Measurements from ENCODE around the gene PRKN. TPM values are rescaled to one million over a fixed set of nuclear protein-coding genes. Genes with fewer than 3 reads are reported as not detected.

Gene PRKN
- total RNA-seq, 2 donors from 2014 or later: 15.7 to 19.3 TPM

- Histone ChIP-seq H3K27me3 (no peaks in the 10 kb centered on the region), H3K9me3 (peaks cover 0 to 3% of the 10 kb centered on the region in 2 donors), H3K4me1 (peaks cover 0 to 4% of the 10 kb centered on the region in 2 donors), H3K4me3 (no peak overlapping the region), H3K36me3 (no peaks in the 10 kb centered on the region), H3K27ac (no peak overlapping the region)
- DNase-seq (ENCODE audit: low spot score): no peak
- no peak for TF ChIP-seq CTCF (IDR thresholded peaks at IDR 0.05)
Observed at GRCh38 chr6:161368514-161368913, 1359.1 kb downstream of the PRKN start.

GRCh38 chr6:161367472-161367871, 1360.1 kb downstream of the PRKN start:
- H3K27ac ChIP-seq: no peak overlapping the region
- peaks cover 0 to 4% of the 10 kb centered on the region in 2 donors for H3K4me1 ChIP-seq
- H3K4me3 ChIP-seq: no peak overlapping the region
- H3K27me3 ChIP-seq: no peaks in the 10 kb centered on the region
- DNase-seq (ENCODE audit: low spot score): no peak
- TF ChIP-seq CTCF (IDR thresholded peaks at IDR 0.05): no peak
- peaks cover 0 to 11% of the 10 kb centered on the region in 2 donors for H3K9me3 ChIP-seq
- no peaks in the 10 kb centered on the region for H3K36me3 ChIP-seq

GRCh38 chr6:161366301-161366923, 1361.2 kb downstream of the PRKN start:
- TF ChIP-seq CTCF (IDR thresholded peaks at IDR 0.05): no peak
- Histone ChIP-seq H3K4me3 (no peak overlapping the region), H3K27me3 (no peaks in the 10 kb centered on the region), H3K27ac (no peak overlapping the region), H3K36me3 (no peaks in the 10 kb centered on the region), H3K4me1 (peaks cover 0 to 4% of the 10 kb centered on the region in 2 donors), H3K9me3 (peaks cover 0 to 11% of the 10 kb centered on the region in 2 donors)
- DNase-seq (ENCODE audit: low spot score): no peak

- DNase-seq (ENCODE audit: low spot score): no peak
- no peaks in the 10 kb centered on the region for H3K27me3 ChIP-seq
- peak overlapping the region; percentile 24 to 58 for H3K27ac ChIP-seq
- H3K36me3 ChIP-seq: no peaks in the 10 kb centered on the region
- H3K4me3 ChIP-seq: no peak overlapping the region
- TF ChIP-seq CTCF (IDR thresholded peaks at IDR 0.05): no peak
- peaks cover 0 to 4% of the 10 kb centered on the region in 2 donors for H3K4me1 ChIP-seq
- H3K9me3 ChIP-seq: peaks cover 0 to 11% of the 10 kb centered on the region in 2 donors
Observed at GRCh38 chr6:161365633-161366032, 1361.9 kb downstream of the PRKN start.

- Histone ChIP-seq H3K9me3 (peaks cover 0 to 11% of the 10 kb centered on the region in 2 donors), H3K27me3 (no peaks in the 10 kb centered on the region), H3K4me3 (no peak overlapping the region), H3K36me3 (no peaks in the 10 kb centered on the region), H3K27ac (no peak overlapping the region), H3K4me1 (peaks cover 0 to 4% of the 10 kb centered on the region in 2 donors)
- TF ChIP-seq CTCF (IDR thresholded peaks at IDR 0.05): no peak
- DNase-seq (ENCODE audit: low spot score): no peak
Observed at GRCh38 chr6:161363286-161363685, 1364.3 kb downstream of the PRKN start.

GRCh38 chr6:161362266-161362665, 1365.3 kb downstream of the PRKN start:
- no peak for DNase-seq (ENCODE audit: low spot score)

More at GRCh38 chr6:161362266-161362665, 1365.3 kb downstream of the PRKN start:
- TF ChIP-seq CTCF (IDR thresholded peaks at IDR 0.05): no peak
- H3K27ac ChIP-seq: no peak overlapping the region
- peaks cover 0 to 4% of the 10 kb centered on the region in 2 donors for H3K4me1 ChIP-seq
- H3K27me3 ChIP-seq: no peaks in the 10 kb centered on the region
- H3K9me3 ChIP-seq: peaks cover 0 to 11% of the 10 kb centered on the region in 2 donors
- no peak overlapping the region for H3K4me3 ChIP-seq
- no peaks in the 10 kb centered on the region for H3K36me3 ChIP-seq
